Measurements from ENCODE around the gene PTPRT.

The PTPRT gene

DNA sequence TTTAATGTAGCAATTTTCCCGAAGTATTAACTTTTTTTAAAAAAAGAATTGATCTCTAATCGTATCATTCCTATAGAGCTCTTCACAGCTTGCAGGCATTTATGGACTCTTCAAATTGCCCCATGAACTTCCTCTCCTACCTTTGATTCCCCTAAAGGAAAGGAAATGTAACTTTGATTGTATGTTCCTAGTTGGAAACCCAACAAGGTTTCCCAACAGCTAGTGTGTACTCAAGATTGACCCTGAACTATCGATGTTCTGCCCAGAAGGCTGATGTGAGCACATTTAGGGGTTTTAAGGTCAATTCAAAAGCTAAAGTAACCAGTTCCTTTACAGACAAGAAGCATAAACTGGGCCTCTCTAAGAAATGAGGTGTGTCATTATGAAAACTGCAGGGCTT is 491.7 kb downstream of the PTPRT start:
- no peak for DNase-seq

DNA sequence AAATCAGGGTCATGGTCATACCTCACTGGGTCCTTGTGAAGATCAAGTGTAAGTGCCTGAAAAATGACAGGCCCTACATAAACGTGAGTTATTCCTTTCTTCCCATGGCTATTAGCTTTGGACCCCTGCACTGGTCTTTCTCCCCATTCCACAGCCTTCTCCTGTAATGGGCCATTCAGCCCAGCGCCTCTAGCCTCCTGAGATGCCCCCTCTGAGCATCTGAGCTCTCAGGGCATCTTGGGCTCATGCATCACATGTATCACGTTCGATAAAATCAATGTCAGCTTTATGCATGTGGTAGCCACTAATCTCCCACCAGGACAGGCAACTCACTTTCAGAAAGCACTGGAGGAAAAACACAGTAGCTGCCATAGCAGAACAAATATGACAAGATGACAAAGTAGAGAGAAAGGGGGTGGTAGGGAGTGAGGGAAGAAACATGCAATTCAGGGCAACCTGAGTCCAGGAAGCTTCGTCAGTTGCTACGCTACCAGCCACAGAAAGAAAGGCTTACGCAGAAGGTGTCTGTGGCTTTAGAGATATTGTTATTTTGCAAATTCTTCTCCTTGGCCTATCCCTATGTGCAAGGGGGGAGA is 498.8 kb downstream of the PTPRT start:
- no peak for DNase-seq

DNA sequence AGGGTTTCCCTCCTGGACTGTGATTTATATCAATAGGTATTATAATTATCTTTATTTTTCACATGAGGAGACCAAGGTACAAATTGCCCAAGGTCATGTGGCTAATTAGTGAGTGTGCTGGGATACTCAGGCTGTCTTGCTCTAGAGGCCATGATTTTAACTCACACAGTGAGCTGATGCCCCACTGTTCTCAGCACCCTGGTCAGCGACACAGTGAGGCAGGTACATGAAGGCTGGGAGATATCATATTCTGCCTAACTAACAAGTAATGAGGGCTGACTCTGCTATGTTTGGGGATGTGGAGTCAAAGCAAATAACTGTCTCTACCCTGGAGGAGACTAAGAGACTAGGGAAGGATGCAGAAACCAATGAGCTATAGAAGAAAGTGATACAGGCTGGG is 501.1 kb downstream of the PTPRT start:
- DNase-seq = no peak

DNA sequence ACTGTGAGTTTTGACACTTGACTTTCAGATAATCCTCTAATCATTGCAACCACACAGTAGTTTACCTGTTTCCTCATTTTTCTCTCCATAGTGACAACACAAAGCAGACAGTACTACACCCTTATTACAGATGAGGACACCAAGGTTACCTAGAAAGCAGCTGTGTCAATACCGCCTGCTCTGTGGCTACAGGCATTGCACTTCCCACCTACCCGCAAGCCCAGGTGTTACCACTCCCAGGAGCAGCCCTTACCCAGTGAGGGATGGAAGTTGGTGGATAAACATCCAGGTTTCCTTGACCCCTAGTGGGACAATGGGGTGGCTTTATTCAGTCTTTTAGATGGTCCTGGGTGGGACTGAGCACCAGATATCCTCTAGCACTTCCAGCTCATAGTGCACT is 503.6 kb downstream of the PTPRT start:
- no peak for DNase-seq

DNA sequence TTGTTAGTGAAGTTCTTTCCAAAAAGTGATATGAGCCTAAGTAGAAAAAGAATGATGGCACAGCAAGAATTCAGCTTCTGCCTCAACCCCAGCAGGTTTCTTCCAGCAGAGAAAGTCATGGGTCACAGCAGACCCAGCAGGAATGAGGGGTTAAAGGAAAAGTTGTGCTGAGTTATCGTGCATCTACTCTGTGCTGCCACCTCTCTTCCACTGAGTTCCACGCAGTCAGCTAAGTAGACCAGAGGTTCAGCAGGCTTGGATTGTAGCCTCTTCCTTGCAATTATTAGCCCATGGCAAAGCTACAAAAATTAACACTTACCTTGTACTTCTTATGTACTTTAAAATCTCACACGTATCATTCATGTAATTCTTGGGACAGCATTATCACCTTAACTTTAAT is 510.8 kb downstream of the PTPRT start:
- DNase-seq = no peak

DNA sequence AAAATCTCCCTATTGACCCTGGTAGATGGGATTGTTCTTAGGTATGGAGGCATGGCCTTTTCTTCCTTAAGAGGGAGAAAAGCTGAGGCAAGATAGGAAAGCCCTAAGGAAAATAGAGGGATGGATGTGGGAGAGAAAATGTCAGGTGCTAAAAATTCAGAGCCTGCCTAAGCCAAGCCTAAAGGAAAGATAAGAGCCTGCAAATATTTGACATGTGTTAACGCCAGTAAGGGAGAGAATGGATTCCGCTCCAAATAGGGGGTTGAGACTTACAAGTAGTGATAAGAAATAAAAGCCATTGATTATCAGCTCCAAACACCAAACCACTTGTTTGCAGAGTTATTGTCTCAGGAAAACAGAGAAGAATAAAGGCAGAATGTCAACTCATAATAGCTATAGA is 533.6 kb downstream of the PTPRT start:
- no peak for DNase-seq

DNA sequence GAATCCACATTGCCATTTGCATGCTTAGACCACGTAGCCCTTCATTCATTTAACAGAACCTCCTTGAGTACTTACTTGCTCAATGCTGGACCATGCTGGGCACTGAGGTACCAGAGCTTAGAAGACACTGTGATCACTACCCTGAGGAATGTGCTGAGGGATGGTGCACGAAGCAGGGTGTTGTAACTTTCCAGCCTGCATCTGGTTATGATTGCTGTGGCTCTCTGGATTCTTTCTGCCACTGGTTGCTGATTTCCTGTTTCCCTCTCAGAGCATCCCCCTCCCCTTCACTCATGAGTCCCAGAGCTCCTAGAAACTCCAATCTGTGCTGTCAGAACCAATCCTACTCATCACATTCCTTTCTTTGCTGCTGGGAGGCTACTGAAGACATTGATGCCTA is 537.4 kb downstream of the PTPRT start:
- DNase-seq = no peak

DNA sequence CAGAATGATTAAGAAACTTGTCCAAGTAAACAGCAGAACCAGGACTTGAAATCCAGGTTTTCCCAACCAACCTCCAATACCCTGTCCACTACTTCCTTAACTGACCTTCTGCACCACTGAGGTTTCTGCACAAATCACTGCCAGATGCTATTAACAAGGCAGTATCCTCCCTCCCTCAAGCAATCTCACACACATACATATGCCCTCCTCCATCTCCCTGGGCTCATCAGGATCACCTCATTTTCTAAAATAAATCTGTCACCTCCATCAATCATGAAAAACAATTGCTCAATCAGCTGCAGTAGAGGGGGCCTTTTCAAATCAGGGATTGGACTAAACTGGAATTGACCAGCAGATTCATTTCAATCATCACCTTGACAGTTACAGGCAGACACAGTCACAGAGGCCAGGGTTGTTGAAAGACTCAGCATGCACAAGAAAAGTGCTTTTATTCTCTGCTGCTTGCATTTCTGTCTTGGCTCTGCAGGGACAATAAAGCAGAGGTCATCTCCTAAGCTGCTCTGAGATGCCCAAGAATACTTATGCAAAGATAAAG is 539.4 kb downstream of the PTPRT start:
- no peak for DNase-seq

DNA sequence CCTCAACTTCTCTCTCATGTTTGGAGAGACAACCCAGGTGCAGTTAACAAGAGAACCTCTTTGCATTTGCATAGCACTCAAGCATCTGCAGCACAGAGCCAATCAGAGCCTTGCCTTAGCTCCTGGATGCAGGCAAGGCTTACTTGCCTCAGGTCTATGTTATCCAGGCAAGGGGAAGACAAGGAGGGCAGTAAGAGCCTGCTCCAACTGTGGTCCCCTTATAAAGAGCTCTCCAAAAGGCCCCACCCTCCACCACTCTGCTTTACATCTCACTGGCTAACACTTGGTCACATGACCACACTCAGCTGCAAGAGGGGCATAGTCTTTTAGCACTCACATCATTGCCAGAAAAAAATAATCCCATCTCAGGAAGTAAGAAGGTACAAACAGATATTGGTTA is 540.0 kb downstream of the PTPRT start:
- DNase-seq = no peak

DNA sequence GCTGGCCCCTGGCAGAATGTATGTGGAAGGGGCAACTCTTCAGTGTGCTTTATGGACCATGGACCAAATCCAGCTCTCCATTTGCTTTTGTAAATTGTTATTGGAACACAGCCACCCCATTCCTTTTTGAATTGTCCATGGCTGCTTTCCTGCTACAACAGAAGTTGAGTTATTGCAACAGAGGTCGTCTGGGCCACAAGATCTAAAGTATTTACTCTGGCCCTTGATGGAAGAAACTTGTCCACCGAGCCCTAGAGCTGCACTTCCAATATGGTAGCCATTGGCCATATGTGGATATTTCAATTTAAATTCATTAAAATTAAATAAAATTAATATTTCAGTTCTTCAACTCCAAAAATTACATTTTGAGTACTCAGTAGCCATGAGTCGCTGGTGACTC is 543.5 kb downstream of the PTPRT start:
- DNase-seq = no peak

DNA sequence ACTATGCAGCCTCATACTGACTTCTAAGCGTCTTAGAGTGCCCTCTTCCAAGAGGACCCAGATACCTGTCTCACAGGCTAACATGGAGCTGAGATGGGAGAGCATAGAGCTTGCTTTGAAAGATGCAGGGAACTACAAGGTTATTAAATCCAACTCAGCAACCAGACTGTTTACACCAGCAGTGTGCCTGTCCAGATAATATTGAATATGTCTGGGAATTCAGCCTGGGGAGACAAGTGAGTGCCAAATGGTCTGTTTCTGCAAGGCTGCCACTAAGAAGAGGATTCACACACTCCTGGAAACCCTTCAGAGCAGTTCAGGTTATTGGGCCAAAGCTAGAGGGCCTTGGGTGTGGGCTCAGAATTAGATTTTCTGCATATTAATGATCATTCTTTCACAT is 547.8 kb downstream of the PTPRT start:
- DNase-seq = no peak

DNA sequence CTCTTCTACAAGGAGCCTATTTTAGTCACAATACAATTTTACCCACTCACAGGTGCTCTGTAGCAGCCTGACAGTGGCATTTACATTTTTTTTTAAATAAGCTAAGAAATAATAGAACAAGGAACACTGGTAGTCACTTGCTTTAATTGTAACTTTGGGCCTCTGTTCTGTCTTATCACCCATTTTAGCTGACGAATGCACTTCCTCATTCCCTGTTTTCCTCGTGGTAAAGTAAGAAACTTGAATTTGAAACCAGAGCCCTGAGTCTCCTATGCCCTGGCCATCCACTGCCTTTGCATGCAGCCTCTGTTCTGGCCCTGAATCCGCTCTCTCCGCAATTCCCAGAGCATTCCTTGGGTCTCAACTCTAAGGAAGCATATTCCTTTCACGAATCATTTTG is 550.6 kb downstream of the PTPRT start:
- DNase-seq = no peak

DNA sequence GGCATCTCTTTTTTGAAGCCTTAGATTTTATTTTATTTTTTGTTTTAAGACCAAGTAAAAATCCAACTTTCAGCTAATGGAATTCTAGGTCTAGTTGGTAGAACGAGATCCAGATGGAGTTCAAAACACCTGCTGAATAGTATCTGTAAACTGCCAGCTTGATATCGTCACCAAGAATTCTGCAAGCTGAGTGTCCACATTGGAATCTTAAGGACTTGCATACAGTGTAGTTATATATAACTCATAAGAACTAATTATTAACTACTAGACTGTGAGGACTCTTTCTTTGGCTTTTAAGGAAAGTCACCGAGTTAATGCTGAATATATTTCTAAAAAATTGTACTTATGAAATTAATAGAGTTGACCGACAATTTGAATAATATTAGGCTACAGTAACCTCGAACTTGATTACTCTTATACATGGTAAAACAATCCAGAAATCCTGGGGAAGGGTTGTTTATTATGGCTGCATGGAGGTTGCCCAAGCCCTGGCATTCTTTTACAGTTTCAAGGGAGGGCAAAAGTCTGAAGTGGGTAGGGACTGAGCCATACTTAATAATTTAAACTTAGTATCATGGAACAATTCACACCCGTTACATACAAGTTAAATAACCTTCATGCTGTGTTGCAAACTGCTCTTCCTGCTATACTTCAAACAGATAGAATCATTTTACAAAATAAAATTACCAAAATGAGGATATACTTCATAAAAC is 553.9 kb downstream of the PTPRT start:
- no peak for DNase-seq

DNA sequence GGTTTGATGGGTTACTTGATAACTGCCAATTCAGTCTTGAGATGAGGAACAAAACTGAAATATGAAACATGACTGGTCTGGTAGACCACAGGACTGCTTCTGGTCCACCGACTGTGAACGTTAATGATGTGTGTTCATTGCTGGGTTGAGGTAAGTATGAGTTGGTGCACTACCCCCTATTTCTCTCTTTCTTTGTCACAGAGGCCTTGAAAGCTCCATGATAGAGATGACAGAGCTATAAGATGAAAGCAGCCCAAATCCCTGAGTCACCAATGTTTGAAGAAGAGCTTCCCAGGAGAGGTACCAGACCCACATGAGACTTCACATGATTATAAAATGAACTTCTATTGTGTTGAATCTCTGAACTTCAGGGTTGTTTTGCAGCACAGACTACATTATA is 555.5 kb downstream of the PTPRT start:
- no peak for DNase-seq

DNA sequence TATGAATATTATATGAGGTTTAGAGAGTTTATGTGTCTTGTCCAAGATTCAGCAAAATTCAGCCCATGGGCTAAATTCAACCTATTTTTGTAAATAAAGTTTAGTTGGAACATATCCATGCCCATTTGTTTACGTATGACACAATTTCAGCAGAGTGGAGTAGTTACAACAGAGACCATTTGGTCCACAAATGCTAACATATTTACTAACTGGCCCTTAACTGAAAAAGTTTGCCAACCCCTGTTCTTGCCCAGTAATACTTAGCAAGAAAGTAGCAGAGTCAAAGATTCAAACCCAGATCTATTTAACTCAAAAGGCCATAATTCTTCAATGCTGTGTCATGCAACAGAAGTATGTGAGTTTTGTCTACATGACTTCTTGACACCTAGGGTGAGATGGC is 561.0 kb downstream of the PTPRT start:
- no peak for DNase-seq

DNA sequence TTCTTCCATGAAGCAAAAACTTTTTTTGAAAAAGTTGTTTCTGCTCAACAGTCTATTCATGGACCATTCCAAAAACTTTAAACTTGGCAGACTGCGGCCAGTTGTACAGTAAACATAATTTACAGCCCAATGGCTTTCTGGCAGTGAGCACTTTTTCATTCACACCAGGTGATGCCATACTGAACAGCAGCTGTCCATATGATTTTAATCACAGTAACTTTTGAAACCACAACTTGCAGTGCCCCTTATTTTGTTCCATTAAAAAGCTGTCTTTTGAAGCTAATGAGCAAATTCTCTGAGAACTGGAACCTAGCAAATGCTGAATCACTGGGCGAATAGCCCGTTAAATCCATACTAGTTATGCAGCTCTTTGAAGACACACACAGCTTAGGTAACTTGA is 576.6 kb downstream of the PTPRT start:
- DNase-seq = no peak

DNA sequence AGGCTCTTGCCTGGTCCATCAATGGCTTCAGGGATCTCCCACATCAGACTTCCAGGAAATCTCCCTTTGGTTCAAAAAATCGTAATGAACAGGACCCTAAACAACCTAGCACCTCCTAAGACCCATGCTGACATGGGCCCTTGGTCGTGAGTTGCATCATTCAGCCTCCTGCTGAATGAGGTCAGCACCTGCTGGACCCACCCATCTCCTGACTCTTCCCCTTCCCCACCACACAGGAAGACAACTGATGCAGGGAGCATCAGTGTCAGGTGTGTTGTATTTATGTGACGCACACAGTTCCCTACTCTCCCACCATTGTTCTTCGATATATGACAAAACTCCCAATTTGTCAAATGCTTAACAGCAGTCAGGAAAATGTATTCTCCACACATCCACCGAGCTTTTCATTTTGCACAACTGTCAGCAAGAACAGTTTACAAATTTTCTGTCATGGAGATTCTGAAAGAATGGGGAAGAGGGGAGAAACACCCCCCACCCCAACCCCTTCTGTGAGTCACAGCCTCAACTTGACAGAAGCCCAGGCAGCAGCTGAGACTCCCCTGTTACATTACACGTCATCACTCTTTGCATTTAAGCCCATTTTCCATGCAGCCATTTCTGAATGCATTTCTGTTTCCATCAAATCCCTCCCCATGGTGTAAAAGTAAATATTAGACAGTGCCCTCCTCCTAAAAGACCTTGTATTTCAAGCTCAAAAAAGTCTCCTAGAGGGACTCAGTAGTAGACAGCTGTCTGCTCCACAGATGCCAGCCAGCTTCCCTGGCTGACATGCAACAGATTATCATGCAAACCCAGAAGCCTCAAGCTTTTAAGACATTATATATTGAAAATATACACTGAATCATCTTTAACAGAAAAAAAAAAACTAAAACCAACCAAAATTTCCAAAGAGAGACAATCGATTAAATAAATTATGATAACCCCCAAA is 577.5 kb downstream of the PTPRT start:
- no peak for DNase-seq

DNA sequence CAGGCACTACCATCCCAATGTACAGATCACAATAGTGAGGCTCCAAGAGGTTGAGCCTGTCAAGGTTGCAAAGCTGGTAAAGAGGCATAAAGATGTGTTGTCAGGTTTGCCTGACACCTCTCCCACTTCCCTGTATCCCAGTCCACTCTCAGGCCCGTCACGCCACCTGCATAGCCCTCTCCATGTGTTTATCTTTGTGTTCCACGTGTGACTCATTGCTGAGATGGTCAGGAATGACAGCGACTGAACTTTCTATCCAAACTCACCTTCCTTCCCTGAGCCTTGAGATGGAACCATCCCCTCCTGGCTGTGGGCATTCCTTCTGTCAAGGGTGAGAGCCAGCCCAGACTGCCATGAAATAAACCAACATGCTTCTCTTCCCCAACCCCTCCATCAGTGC is 578.3 kb downstream of the PTPRT start:
- no peak for DNase-seq

DNA sequence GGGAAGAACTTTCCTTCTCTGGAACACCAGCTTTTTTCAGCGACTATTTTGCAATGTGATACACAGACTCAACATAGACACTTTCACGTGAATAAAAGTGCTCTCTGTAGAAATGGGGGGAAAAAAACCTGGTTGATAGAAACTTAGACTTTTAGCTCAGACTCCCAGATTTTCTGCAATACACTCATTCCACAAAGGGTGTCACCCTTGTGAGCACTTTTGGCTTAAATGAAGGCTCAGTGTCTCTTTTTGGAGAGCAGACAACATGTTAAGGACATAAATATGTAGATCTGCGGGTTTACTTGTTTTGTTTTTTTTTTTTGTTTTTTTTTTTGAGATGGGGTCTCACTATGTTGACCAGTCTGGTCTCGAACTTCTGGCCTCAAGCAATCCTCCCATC is 579.6 kb downstream of the PTPRT start:
- no peak for DNase-seq

DNA sequence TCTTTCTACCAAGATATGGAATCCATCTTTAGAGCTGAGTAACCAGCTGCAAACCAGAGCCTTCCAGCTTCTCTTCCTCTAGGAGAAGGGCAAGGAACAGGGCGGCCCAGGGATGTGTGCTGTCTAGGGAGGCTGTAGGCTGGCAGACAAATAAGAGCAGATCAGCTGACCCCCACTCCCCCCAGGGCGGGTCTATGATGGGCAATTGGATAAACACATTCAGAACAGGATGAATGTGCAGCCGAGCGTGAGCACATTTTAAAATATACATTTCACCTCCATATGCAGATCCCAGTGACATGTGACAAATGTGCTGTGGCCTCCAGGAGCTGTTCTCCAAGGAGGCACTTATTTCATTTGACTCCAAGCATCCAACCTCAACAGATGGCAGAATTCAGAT is 580.1 kb downstream of the PTPRT start:
- DNase-seq = no peak

DNA sequence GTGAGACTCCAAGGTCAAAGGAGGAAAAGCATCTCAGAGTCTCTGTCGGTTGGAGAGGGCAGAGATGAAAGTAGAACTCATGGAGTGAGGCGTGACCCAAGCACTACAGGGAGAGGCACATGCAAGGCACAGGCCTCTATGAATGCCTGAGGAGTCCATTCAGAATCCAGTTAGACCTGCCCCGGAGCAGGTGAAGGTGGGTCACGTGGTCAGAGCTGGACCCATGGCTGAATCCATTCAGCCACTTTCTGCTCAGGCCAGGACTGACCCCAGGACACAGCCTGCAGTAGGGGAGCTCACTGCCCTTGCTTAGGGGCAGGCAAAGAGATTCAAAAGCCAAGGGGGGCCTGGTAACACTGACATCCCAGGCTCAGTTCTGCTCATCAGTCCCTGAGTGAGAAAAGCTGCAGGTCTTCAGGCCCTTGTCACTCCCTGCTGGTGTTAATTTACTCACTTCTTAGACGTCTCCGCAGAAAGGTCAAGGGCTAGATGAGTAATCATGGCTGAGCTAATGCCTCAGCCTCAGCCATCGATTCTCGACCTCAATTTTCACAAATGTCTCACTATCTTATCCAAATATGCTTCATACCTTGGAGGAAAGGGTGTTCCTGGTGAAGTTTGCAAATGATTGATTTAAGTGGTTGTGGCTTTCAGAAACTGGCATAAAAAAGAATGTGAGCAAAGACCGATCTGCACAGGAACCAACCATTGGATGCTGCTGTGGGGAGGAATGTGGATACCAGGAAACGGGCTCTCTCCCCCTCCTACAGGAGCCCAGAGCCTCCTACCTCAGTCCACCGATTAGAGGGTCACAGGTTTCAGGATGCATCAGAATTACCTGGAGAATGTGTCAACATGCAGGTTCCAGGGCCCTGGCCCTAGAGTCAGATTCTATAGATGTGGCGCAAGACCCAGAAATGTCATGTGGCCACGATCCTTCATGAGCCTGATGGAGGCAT is 584.4 kb downstream of the PTPRT start:
- no peak for DNase-seq

DNA sequence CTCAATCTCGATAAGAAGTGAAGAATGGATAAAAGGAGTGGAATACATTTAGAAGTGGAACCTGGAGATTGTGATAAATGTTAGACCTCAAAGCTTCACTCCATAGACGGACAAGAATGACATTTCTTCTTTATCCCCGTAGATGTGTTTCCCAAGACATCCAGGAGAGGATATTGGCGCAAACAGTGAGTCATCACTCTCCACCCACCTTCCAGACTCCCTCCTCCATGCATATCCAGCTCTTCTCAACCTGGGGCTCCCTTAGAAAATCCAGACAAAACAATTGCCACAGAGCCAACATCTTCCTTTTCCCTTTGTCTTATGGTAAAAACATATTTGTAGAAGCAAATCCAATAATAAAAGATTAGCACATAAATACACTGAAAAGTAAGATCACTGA is 586.1 kb downstream of the PTPRT start:
- DNase-seq = no peak

DNA sequence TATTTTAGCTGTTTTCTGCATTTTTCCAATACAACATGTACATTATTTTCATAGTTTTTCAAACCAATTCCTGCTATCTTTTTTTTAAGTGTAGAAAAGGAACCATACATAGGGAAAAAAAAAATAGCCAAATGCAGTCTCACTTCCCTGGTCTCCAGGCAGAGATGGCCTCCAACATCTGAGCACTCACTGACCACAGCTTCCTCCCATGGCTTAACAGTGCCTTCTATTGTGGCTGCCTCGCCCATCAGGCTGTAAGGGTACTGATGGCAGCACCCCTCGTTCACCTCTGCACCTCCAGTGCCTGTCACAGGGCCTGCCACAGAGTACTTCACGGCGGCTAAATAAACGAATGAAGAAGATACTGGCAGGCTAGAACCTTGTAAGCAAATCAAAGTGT is 591.1 kb downstream of the PTPRT start:
- no peak for DNase-seq
